Stimulated activated naive CD4-positive, alpha-beta T cell treated with Interleukin-2 at 50 U/mL for 16 hours (primary cell): Measurements from ENCODE around the gene ADAMTS8.

Experiments used
- DNase-seq: peaks from one replicate; lab custom pipeline; 2025; lab: John Stamatoyannopoulos, UW

Gene ADAMTS8

GRCh38 chr11:130420478-130421198, 7.8 kb downstream of the ADAMTS8 start:
- DNase-seq: no peak

GRCh38 chr11:130418756-130419155, 9.7 kb downstream of the ADAMTS8 start:
- no peak for DNase-seq

DNA sequence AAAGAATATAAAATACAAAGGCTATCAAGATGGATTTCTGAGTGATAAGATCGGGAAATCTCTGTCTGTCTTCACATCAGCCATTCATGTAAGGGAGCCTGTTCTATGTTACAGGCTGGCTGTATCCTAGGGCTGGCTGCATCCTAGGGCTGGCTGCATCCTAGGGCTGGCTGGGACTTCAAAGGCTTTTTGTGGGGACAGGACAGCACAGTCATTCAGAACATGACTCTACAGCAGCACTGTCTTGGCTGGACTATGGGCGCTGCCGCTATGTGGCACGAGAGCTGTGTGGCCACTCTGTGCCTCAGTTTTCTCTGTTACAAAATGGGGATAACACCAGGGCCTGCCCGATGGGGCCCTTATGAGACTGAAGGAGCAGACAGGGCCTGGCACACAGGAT, 10.2 kb downstream of the ADAMTS8 start:
- no peak for DNase-seq

- no peak for DNase-seq
Observed at GRCh38 chr11:130416906-130417305, 11.5 kb downstream of the ADAMTS8 start.

GRCh38 chr11:130416530-130416882, 11.9 kb downstream of the ADAMTS8 start:
- no peak for DNase-seq

DNA sequence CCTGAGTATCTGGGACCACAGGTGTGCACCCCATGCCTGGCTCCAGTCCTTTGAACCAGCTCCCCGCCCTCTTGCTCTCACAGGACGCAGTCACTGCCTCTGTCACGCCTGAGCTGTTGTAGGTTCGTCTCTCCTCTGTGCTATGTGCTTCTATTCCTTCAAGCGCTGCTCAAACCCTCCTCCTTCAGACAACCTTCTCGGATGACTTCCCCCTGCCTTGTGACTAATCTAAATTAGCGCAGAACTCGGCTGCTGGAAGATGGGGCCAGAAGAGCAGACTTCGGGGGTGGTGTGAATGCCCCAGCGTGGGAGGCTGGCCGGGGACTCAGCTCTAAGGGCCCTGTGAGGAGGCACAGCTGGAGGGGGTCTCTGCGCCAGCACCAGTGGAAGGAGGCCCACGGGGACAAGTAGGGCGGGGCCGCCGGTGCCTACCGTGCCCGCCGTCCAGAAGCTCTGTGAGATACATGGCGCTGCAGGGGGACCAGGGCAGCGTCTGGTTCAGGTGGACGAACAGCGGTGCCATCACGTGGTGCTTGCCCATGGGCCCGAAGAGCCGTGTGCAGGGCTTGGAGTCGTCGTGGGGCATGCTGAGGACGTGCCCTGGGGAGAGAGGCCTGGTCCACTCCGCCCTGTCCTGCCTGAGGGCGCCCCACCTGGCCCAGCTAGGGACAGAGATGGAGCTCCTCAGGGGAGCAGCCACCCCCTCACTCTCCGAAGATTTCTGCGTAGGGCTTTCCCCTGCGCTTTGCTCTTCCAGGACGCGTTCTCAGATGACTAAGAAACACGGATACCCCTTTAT, 12.5 kb downstream of the ADAMTS8 start:
- no peak for DNase-seq

DNA sequence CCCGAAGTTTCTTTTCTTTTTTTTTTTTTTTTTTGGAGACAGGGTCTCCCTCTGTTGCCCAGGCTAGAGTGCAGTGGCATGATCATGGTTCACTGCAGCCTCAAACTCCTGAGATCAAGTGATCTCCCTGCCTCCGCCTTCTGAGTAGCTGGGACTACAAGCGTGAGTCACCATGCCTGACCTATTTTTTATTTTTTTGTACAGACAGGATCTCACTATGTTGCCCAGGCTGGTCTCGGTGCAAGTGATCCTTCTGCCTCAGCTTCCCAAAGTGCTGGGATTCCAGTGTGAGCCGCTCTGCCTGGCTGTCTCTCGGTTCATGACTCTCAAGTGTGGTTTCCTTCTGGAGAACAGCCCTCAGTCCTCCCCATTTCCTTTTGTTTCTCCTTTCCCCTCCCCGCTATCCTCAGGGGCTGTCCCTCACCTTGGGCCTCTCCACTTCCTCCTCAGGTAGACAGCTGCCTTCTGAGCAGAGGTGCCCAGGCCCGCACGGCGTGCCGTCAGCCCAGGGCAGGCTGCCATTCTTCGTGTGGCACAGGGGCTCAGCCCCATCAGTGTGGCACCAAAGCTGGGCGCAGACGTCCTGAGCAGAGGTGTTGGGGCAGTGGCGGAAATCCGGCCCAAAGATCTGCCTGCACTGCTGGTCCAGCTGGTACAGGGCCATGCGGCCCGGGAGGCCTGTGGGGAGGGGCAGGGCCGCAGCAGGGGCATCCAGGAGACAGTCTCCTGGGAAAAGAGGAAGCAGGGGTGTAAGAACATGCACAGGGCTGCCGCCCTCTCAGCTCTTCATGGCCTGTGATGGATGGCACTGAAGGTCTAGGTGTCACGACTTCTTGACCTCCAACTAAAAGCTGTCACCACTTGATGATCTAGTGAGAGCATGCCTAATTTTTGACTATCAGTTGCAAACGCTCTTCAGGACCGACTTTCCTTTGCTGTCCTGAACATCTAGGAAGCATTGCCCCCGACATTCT, 14.0 kb downstream of the ADAMTS8 start:
- no peak for DNase-seq

- no peak for DNase-seq
Observed at GRCh38 chr11:130413405-130414106, 14.9 kb downstream of the ADAMTS8 start.

GRCh38 chr11:130411223-130411622, 17.2 kb downstream of the ADAMTS8 start:
- no peak for DNase-seq

DNA sequence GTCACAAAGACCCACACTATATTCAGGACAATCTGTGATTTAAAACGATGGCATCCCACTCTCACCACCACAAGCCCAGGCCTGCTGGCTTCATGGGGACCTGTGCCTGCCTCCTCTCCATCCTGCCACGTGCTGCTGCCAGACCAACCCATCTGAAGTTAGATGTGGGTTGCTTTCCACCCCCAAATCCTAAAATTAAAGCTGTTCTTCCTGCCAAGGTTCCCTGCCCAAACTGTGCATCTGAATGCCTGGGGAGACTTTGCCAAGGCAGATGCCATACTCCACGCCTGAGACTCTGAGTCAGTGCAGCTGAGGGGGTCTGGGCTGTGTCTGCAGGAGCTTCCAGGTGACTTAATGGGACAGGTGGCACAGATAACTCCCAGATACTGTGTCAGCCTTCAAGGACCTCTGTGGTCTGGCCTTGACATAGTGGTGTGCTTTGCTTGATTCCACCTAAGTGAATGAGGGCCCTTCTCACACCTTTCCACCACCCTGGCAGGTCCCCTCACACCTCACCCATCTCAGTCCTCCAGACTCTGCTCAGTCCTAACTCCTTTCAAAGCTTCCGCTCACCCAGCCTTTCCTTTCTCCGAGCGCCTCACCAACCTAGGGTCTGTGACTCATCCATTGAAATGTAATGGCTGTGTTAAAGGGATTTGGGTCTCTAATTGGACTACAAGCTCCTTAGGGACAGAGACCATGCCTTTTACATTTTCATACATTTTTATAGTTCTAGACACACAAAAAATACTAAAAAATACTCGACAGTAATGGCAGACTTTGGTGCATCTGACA, 18.6 kb downstream of the ADAMTS8 start:
- DNase-seq: no peak

- DNase-seq: no peak
Observed at GRCh38 chr11:130408901-130409300, 19.5 kb downstream of the ADAMTS8 start.

- no peak for DNase-seq
Observed at GRCh38 chr11:130408401-130408890, 20.0 kb downstream of the ADAMTS8 start.

DNA sequence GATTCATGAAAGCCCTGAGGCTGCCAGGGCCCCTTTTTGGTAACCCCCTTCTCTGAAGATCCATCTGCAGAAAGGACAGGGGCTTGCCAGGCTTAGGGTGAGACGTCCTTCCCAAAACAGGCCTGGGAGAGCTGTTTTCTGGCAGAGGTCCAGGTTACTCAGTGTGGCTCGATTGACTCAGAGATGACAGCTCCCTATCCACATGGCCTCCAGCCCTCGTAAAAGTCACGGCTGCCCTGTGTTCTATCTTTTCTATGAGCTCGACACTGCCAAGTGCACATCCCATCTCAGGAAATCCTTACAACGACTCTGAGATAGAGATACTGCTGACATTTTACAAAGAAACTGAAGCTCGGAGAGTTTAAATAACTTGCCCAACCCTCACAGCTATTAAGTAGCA, 20.4 kb downstream of the ADAMTS8 start:
- no peak for DNase-seq

- DNase-seq: no peak
Observed at GRCh38 chr11:130405428-130405827, 23.0 kb downstream of the ADAMTS8 start.

DNA sequence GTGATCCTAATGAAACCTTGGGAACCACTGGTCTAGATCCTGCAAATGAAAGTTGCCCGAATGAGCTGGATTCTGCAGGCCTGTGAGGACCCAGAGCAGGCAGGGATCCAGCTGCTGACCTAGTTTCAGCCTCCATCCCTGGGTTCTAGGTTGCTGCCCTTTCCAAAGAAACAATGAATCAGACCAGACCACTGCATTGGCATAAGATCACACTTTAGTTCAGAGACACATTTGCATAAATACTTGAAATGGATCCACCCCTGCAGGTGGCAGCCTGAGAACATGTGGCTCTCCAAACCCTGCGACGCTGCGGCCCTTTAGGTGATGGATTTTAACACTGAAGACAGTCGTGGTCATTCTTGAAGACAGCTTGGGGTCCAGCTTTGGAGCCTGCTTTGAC, 23.7 kb downstream of the ADAMTS8 start:
- DNase-seq: no peak

GRCh38 chr11:130403967-130404366, 24.4 kb downstream of the ADAMTS8 start:
- no peak for DNase-seq

GRCh38 chr11:130403271-130403804, 25.1 kb downstream of the ADAMTS8 start:
- DNase-seq: no peak

- DNase-seq: no peak
Observed at GRCh38 chr11:130402570-130402969, 25.8 kb downstream of the ADAMTS8 start.

DNA sequence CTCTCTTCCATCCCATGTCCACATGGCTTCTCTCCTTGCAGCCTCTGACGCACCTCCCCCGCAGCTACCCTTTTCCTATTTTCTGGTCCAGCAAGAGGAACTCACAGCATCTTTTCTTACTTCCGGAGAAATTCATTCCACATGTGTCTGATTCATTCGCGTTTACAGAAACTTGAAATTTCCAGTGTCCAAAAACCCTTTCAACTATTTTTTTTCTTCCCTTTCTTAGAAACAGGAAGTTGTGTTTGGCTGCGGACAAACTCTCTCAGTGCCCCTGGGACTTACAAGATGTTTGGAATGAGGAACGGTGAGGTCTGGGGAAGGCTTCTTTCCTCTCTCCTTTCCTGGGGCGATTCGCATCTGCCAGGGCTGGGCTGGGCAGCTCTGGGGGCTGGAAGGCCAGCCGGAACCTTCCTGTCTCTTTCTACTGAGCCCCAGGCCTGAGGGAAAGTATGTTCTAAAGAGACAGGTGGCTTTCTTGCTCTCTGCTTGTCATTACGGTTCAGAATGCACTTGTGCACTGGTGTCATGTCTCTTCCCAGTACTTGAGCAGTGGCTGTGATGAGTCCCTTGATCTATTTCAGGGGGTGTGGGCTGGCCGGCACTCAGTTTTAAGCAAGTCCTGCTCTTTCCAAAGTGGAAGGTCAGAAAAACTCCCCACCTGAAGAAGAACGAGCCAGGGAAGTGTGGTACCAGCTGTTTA, 27.5 kb downstream of the ADAMTS8 start:
- DNase-seq: no peak

DNA sequence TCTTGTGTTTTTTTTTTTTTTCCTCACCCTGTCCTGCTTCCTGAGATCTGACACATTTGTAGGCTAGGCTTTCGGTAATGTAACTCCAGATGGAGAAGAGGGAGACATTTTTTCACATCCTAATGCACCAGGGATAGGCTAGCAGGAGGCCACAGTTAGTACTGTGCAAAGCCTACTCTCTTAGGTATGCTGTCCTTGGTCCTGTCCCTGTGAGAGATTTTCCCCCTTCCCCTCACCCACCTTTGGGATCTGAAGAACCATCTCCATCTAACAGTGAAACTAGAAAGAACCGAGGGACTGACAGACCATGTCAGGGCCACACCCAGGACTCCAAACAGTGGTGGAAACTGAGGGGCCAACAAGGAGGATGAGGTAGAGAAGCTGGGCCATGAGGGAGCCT, 29.2 kb downstream of the ADAMTS8 start:
- no peak for DNase-seq
